ENCODE data around the gene C1orf210. TPM values are rescaled to one million over a fixed set of nuclear protein-coding genes. Genes with fewer than 3 reads are reported as not detected.
A peak's percentile ranks its signal among the peaks of the same experiment; 100 is the strongest.

Gene C1orf210
- total RNA-seq, 1 donor from 2014 or later: 34.3 TPM

GRCh38 chr1:43267291-43267805 lies 18.0 kb downstream of the C1orf210 start:
- peaks cover 38% of the 10 kb centered on the region for H3K4me1 Mint-ChIP-seq (ENCODE audit: low read depth)
- DNase-seq (ENCODE audit: low spot score, unreplicated experiment): no peak
- H3K4me3 Mint-ChIP-seq (ENCODE audit: low read depth): no peak overlapping the region
- no peaks in the 10 kb centered on the region for H3K27me3 Mint-ChIP-seq
- peak overlapping the region; percentile 79 for H3K27ac Mint-ChIP-seq
- H3K9me3 Mint-ChIP-seq (ENCODE audit: low read depth): peaks cover 18% of the 10 kb centered on the region
- TF ChIP-seq CTCF (IDR thresholded peaks at IDR 0.05; ENCODE audit: unreplicated experiment): no peak
- H3K36me3 Mint-ChIP-seq (ENCODE audit: insufficient read depth): peaks cover 15% of the 10 kb centered on the region

GRCh38 chr1:43266881-43267280 lies 18.5 kb downstream of the C1orf210 start:
- H3K27ac Mint-ChIP-seq: no peak overlapping the region
- H3K27me3 Mint-ChIP-seq: no peaks in the 10 kb centered on the region
- H3K9me3 Mint-ChIP-seq (ENCODE audit: low read depth): peaks cover 23% of the 10 kb centered on the region
- DNase-seq (ENCODE audit: low spot score, unreplicated experiment): no peak
- no peak for TF ChIP-seq CTCF (IDR thresholded peaks at IDR 0.05; ENCODE audit: unreplicated experiment)
- peaks cover 37% of the 10 kb centered on the region for H3K4me1 Mint-ChIP-seq (ENCODE audit: low read depth)
- H3K4me3 Mint-ChIP-seq (ENCODE audit: low read depth): no peak overlapping the region
- peaks cover 15% of the 10 kb centered on the region for H3K36me3 Mint-ChIP-seq (ENCODE audit: insufficient read depth)

GRCh38 chr1:43265431-43265830 lies 19.9 kb downstream of the C1orf210 start:
- Mint-ChIP-seq H3K36me3 (ENCODE audit: insufficient read depth) (peaks cover 15% of the 10 kb centered on the region), H3K27ac (no peak overlapping the region), H3K4me3 (ENCODE audit: low read depth) (no peak overlapping the region), H3K4me1 (ENCODE audit: low read depth) (peaks cover 26% of the 10 kb centered on the region), H3K27me3 (no peaks in the 10 kb centered on the region), H3K9me3 (ENCODE audit: low read depth) (peaks cover 32% of the 10 kb centered on the region)
- TF ChIP-seq CTCF (IDR thresholded peaks at IDR 0.05; ENCODE audit: unreplicated experiment): no peak
- no peak for DNase-seq (ENCODE audit: low spot score, unreplicated experiment)

GRCh38 chr1:43258370-43258769 lies 27.0 kb downstream of the C1orf210 start:
- Mint-ChIP-seq H3K9me3 (ENCODE audit: low read depth) (peaks cover 27% of the 10 kb centered on the region), H3K4me3 (ENCODE audit: low read depth) (no peak overlapping the region), H3K36me3 (ENCODE audit: insufficient read depth) (peaks cover 17% of the 10 kb centered on the region), H3K27ac (no peak overlapping the region), H3K4me1 (ENCODE audit: low read depth) (no peaks in the 10 kb centered on the region), H3K27me3 (peaks cover under 1% of the 10 kb centered on the region)
- DNase-seq (ENCODE audit: low spot score, unreplicated experiment): no peak
- no peak for TF ChIP-seq CTCF (IDR thresholded peaks at IDR 0.05; ENCODE audit: unreplicated experiment)

GRCh38 chr1:43256675-43257570 lies 28.5 kb downstream of the C1orf210 start:
- peaks cover 7% of the 10 kb centered on the region for H3K27me3 Mint-ChIP-seq
- no peak for DNase-seq (ENCODE audit: low spot score, unreplicated experiment)
- no peak overlapping the region for H3K4me3 Mint-ChIP-seq (ENCODE audit: low read depth)
- H3K27ac Mint-ChIP-seq: no peak overlapping the region
- peaks cover 12% of the 10 kb centered on the region for H3K36me3 Mint-ChIP-seq (ENCODE audit: insufficient read depth)
- peaks cover 17% of the 10 kb centered on the region for H3K9me3 Mint-ChIP-seq (ENCODE audit: low read depth)
- no peak for TF ChIP-seq CTCF (IDR thresholded peaks at IDR 0.05; ENCODE audit: unreplicated experiment)
- no peaks in the 10 kb centered on the region for H3K4me1 Mint-ChIP-seq (ENCODE audit: low read depth)
